ENCODE measurements around the gene GRK6.

- no peak for TF ChIP-seq CTCF (conservative IDR thresholded peaks at IDR 0.05)
- no peak for TF ChIP-seq EZH2 (IDR thresholded peaks at IDR 0.05; ENCODE audit: low read depth)
Observed at GRCh38 chr5:177433658-177434217, 7.3 kb downstream of the GRK6 start.
